Measurements from ENCODE around the gene MEIKIN. TPM values are rescaled to one million over a fixed set of nuclear protein-coding genes. Genes with fewer than 3 reads are reported as not detected.
A peak's percentile ranks its signal among the peaks of the same experiment; 100 is the strongest.
"Not testable (repeated sequence)": the region's sequence is repeated elsewhere in the genome, so short reads cannot be mapped to it uniquely, and the experiment has no call there.

The MEIKIN gene
- total RNA-seq, 1 donor: not detected

DNA sequence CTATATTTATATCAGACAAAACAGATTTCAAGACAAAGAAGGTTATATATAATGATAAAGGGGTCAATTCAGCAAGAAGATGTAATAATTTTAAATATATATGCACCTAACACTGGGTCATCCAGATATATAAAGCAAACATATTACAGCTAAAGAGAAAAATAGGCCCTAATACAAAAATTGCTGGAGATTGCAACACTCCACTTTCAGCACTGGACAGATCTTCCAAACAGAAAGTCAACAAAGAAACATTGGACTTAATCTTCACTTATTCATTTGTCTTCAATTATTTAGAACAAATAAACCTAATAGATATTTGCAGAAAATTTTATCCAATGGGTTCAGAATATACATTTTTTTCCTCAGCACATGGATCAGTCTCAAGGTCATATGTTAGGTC lies 45.8 kb downstream of the MEIKIN start:
- TF ChIP-seq, protein P1, sequence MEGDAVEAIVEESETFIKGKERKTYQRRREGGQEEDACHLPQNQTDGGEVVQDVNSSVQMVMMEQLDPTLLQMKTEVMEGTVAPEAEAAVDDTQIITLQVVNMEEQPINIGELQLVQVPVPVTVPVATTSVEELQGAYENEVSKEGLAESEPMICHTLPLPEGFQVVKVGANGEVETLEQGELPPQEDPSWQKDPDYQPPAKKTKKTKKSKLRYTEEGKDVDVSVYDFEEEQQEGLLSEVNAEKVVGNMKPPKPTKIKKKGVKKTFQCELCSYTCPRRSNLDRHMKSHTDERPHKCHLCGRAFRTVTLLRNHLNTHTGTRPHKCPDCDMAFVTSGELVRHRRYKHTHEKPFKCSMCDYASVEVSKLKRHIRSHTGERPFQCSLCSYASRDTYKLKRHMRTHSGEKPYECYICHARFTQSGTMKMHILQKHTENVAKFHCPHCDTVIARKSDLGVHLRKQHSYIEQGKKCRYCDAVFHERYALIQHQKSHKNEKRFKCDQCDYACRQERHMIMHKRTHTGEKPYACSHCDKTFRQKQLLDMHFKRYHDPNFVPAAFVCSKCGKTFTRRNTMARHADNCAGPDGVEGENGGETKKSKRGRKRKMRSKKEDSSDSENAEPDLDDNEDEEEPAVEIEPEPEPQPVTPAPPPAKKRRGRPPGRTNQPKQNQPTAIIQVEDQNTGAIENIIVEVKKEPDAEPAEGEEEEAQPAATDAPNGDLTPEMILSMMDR (IDR thresholded peaks at IDR 0.05; ENCODE audit: insufficient read depth, low read length): no peak
- peak; percentile 17 for DNase-seq (ENCODE audit: low read depth)
- H3K4me3 ChIP-seq (ENCODE audit: low read depth, low read length): no peak overlapping the region

DNA sequence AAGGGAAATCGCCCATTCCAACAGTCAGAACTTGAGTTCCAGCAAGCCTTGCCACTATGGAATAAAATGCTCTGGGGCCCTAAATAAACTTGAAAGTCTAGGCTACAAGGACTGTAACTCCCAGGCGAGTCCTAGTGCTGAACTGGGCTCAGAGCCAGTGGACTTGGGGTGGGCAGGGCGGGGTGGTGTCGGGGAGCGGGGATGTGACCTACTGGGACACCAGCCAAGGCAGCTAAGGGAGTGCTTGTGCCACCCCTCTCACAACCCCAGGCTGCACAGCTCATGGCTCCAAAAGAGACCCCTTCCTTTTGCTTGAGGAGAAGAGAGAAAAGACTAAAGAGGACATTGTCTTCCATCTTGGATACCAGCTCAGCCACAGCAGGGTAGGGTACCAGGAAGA lies 61.5 kb downstream of the MEIKIN start:
- TF ChIP-seq, protein P1 (IDR thresholded peaks at IDR 0.05; ENCODE audit: insufficient read depth, low read length): no peak

DNA sequence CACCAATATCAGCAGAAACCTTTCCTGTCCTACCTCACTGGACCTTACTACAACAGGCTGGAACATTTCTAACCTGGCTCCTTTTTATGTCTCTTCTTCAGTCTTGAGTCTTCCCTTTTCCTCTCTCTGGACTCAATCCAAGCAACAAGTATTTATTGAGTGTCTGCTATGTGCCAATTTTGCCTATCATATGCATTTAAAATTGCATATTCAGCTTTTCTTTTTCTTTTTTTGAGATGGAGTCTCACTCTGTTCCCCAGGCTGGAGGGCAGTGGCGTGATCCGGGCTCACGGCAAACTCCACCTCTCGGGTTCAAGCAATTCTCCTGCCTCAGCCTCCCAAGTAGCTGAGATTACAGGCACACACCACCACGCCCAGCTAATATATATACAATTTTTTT lies 65.8 kb downstream of the MEIKIN start:
- TF ChIP-seq, protein P1 (IDR thresholded peaks at IDR 0.05; ENCODE audit: insufficient read depth, low read length): no peak
- no peak overlapping the region for H3K4me3 ChIP-seq (ENCODE audit: low read depth, low read length)
- no peak for DNase-seq (ENCODE audit: low read depth)

More for the DNA sequence above, 61.5 kb downstream of the MEIKIN start:
- no peak for DNase-seq (ENCODE audit: low read depth)
- no peak overlapping the region for H3K4me3 ChIP-seq (ENCODE audit: low read depth, low read length)

DNA sequence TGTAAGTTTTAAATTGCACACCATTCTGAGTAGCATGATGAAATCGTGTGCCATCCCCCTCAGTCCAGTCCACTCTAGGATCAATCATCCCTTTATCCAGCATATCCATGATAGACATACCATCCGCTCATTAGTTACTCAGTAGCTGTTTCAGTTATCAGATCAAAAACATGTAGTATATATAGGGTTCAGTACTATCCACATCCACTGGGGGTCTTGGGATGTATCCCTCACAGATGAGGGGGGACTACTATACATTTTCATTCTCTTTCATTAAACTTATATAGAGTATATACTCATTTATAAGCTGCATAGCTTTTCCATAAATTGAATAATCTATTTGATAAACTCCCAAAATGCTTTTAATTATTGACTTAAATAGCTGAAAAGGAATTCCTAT lies 67.6 kb downstream of the MEIKIN start:
- TF ChIP-seq, protein P1 (IDR thresholded peaks at IDR 0.05; ENCODE audit: insufficient read depth, low read length): no peak

DNA sequence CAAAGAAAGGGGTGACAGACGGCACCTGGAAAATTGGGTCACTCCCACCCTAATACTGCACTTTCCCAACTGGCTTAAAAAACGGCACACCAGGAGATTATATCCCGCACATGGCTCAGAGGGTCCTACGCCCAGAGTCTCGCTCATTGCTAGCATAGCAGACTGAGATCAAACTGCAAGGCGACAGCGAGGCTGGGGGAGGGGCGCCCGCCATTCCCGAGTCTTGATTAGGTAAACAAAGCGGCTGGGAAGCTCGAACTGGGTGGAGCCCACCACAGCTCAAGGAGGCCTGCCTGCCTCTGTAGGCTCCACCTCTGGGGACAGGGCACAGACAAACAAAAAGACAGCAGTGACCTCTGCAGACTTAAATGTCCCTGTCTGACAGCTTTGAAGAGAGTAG lies 74.2 kb downstream of the MEIKIN start:
- not testable (repeated sequence) for DNase-seq (ENCODE audit: low read depth); H3K4me3 ChIP-seq (ENCODE audit: low read depth, low read length)

More for the DNA sequence above, 67.6 kb downstream of the MEIKIN start:
- H3K4me3 ChIP-seq (ENCODE audit: low read depth, low read length): no peak overlapping the region
- no peak for DNase-seq (ENCODE audit: low read depth)

DNA sequence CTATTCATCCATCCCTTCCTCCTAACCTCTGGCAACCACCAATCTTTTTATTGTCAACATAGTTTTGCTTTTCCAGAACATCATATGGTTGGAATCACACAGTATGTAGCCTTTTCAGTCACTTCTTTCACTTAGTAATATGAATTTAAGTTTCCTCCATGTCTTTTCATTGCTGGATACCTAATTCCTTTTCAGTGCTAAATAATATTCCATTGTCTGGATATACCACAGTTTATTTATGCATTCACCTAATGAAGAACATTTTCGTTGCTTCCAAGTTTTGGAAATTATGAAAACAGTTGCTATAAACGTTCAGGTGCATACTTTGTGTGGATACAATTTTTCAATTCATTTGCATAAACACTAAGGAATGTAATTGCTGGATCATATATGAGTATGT lies 77.9 kb downstream of the MEIKIN start:
- no peak for DNase-seq (ENCODE audit: low read depth)

DNA sequence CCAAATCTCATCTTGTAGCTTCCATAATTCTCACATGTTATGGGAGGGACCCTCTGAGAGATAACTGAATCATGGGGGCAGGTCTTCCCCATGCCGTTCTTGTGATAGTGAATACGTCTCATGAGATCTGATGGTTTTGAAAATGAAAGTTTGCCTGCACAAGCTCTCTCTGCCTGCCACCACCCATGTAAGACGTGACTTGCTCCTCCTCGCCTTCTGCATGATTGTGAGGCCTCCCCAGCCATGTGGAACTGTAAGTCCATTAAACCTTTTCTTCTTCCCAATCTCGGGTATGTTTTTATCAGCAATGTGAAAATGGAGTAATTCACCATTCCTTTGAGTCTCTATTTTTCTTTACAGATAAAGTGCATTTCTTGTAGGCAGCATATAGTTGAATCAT lies 81.8 kb downstream of the MEIKIN start:
- H3K4me3 ChIP-seq (ENCODE audit: low read depth, low read length): no peak overlapping the region
- TF ChIP-seq, protein P1 (IDR thresholded peaks at IDR 0.05; ENCODE audit: insufficient read depth, low read length): no peak
- DNase-seq (ENCODE audit: low read depth): no peak

More for the DNA sequence above, 77.9 kb downstream of the MEIKIN start:
- TF ChIP-seq, protein P1 (IDR thresholded peaks at IDR 0.05; ENCODE audit: insufficient read depth, low read length): no peak
- H3K4me3 ChIP-seq (ENCODE audit: low read depth, low read length): no peak overlapping the region
